Skin of body (tissue), 2 donors: Measurements from ENCODE around the gene AADAC. TPM values are rescaled to one million over a fixed set of nuclear protein-coding genes. Genes with fewer than 3 reads are reported as not detected.
"Not testable (repeated sequence)": the region's sequence is repeated elsewhere in the genome, so short reads cannot be mapped to it uniquely, and the experiment has no call there.

Experiments used
- DNase-seq: peaks from one replicate; lab custom pipeline; 2025; lab: John Stamatoyannopoulos, UW
- total RNA-seq: library from RNA; depleted of rRNA; stranded (reverse); fragments of >200 nt; gene quantifications from one replicate; pipeline ENCODE4 v1.2.3, GENCODE V29; 2014

Gene AADAC
- total RNA-seq, 1 donor from 2014 or later = 13.7 TPM

DNA sequence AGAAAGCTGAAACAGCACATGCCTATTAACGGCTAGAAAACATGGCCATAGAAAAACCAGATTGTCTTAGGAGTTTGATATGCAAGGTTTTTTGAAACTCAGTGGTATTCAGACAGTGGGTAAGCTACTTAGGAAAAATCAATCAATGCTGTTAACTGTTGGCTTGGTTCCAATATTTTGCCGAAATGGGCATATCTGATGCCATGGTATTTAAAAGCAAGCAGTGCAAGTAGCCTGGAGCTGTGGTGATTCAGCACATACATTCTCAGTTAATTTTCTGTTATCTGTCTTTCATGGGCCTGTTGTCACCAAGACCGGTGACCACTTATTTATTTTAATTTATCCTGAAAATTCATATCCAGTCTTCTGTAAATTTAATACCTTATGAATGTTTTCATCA, 42.2 kb downstream of the AADAC start:
- DNase-seq = no peak

GRCh38 chr3:151856641-151857040, 42.7 kb downstream of the AADAC start:
- no peak for DNase-seq

DNA sequence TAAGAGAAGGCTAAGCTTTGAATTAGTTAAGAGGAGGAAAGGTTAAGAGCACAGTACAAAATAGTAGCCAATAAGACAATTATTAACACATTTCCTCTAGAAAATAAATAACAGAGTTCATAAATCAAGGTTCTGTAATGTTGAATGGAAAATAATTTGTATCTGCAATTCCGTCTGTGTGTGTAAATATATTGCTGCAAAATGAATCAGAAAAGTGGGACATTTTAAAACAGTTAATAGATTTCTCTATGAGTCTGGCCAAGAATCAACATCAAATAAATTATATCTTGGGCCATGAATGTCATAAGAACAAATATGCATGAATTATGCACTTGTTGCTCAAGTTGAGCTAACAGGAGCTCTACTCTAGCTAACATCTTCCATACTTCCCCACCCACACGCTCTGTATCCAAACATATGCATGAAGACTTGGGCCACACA, 45.3 kb downstream of the AADAC start:
- DNase-seq = peak; percentile 13

DNA sequence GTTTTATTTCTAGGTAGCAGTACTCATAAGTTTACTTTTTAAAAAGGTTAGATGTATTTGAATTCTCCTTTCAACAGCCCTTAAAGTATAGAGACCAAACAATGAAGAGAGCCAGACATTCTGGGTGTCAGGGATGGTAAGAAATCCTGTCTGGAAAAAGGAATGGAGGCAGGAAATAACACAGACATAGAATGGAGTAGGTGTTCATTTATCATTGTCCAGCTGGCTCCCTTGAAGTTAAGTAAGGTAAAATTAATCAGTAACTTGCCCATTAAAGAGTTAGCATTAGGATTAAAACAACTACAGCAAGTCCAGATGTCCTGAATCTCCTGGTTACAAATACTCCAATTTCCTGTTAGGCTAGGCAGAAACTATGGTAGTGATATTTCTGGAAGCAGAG, 46.0 kb downstream of the AADAC start:
- DNase-seq = no peak

DNA sequence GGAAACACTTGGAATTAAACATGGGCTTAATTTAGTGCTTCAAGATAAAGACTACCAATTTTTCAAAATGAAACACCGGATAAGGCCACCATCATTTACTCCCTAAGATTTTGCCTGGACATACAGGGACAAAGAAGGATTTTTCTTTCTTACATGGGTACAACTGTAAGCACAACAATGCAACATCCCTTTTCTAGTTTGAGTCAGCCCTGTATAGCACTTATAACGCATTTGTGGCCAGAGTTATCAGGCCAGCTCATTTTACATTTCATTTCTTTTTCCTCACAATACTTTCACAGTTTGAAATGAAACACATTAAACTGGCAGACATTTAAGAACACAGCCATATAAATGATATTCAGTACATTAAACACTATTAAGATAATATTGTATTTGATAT, 49.7 kb downstream of the AADAC start:
- no peak for DNase-seq

DNA sequence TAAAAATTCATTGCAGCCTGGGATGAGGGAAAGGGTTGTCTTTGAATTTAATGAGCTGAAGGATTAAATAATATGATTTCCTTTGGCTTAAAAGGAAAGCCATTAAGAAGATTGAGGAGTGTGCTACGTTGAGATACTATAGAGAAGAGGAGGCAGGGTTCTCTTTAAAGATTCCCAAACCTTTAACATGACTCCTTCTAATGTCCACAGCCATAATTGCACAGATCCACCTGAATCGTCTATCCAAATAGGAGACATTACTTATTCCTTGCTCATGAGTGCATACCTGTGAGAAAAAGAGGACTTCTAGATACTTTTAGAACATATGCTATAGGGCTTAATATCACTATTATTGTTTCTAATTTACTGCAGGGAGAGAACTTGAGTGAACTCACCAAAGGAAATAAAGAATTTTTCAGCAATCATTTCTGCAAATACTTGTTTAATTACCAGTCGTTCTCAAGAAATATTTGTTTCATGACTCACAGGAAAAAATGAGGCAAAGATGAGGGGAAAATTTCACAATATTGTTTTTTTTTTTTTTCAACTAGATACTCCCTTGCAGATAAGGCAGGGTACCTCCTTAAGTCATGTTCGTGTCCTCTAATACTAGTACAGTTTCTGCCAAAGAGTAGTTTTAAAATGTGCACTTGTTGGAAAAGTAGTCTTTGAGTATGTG, 50.6 kb downstream of the AADAC start:
- DNase-seq = no peak

DNA sequence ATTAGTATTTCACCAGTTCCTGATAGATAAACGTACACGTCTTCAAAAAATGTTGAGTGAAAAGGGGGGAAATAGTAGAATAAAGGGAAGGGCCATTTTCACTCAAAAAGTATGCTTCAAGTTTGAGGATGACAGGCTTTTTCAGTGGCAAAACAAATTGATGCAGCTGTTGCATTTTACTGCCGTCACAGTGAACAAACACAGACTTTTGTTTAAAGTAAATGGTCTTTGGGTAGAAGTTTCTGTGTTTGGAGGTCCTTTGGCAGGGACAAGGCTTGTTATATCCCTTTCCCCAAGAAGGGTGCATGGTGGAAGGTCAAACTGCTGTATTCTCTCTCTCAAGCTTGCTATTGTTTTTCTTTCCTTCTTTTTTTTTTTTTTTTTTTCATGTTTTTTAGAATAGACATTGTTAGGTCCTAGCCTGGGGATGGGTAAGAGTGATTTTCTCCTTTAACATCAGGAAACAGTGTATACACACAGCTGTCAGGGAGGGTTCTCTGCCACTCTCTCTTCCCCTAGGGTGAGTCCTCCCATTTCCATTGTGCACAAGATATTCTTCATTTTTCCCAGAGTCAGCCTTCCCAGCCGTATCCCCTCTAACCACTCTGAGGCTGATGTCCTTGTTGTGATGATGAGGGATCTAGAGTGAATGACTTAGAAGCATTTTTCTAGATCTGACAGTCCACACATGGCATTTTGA, 52.9 kb downstream of the AADAC start:
- no peak for DNase-seq

GRCh38 chr3:151867666-151868065, 53.8 kb downstream of the AADAC start:
- no peak for DNase-seq

GRCh38 chr3:151869181-151869580, 55.3 kb downstream of the AADAC start:
- no peak for DNase-seq

- no peak for DNase-seq
These were observed 57.9 kb downstream of the AADAC start for GRCh38 chr3:151871639-151872468.

DNA sequence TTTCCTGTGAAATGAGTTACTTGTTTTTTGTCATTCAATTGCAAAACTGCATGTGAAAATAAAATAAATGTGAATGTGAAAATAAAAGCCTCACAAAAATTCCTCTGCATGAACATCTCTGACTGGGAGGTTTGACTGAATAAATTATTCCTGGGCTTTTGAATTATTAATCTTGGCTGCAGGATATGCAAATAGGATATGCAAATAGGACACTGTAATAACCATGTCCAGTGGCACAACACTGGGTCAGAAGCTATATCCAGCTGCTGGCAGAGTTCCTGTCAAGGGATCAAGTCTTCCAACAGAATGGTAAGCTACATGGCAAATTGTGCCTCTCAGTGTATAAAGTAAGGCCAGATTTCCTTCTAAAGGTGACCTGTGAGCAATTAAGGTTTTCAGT, 59.5 kb downstream of the AADAC start, which contains the start of gene SUCNR1:
TSS of gene SUCNR1 (plus strand) at position 246 of the 400 bp plus-strand sequence. CDS start 6,250 bp downstream, outside the sequence.
- no peak for DNase-seq

GRCh38 chr3:151874079-151874478, 60.2 kb downstream of the AADAC start:
- DNase-seq = not testable (repeated sequence)

- DNase-seq = no peak
These were observed 61.8 kb downstream of the AADAC start for GRCh38 chr3:151875759-151876158.

DNA sequence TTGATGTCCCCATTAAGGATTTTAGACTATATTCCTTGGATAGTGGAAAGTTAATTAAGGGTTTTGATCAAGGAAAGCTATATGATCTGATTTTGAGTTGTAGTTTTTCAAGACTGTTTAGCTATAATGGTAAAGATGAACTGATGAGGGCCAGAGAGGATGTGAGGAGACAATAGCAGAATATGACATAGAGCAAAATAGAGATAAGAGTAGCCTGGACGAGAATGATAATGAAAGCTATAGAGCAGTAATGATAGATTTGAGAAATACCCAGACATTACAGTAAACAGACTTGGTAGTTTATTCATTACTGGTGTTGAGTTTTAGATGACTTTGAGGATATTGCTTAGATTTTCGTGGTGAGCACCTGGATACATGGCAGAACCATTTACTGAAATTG, 63.4 kb downstream of the AADAC start:
- DNase-seq = no peak

Other genes starting within 250 kb of the AADAC start
- gene AADACL2, start 80.2 kb upstream of the AADAC start, total RNA-seq = 21.6 TPM
- 0.39 TPM for gene SUCNR1, start 59.5 kb downstream of the AADAC start, total RNA-seq